ENCODE measurements around the gene MFN1.

GRCh38 chr3:179416681-179417080, 69.2 kb downstream of the MFN1 start:
- TF ChIP-seq, protein P1, sequence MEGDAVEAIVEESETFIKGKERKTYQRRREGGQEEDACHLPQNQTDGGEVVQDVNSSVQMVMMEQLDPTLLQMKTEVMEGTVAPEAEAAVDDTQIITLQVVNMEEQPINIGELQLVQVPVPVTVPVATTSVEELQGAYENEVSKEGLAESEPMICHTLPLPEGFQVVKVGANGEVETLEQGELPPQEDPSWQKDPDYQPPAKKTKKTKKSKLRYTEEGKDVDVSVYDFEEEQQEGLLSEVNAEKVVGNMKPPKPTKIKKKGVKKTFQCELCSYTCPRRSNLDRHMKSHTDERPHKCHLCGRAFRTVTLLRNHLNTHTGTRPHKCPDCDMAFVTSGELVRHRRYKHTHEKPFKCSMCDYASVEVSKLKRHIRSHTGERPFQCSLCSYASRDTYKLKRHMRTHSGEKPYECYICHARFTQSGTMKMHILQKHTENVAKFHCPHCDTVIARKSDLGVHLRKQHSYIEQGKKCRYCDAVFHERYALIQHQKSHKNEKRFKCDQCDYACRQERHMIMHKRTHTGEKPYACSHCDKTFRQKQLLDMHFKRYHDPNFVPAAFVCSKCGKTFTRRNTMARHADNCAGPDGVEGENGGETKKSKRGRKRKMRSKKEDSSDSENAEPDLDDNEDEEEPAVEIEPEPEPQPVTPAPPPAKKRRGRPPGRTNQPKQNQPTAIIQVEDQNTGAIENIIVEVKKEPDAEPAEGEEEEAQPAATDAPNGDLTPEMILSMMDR (IDR thresholded peaks at IDR 0.05): no peak
- TF ChIP-seq ZFX (IDR thresholded peaks at IDR 0.05; ENCODE audit: borderline replicate concordance): no peak
